HG03432 (cell line): ENCODE results near the gene LOXHD1.

Experiments used
- ATAC-seq: cut with Tn5 transposase; IDR thresholded peaks from one replicate; pipeline ENCODE4 v1.9.1; 2021; ENCODE audit warnings: mild to moderate bottlenecking, moderate library complexity; ENCODE audit not compliant: unreplicated experiment

LOXHD1 gene, protein sequence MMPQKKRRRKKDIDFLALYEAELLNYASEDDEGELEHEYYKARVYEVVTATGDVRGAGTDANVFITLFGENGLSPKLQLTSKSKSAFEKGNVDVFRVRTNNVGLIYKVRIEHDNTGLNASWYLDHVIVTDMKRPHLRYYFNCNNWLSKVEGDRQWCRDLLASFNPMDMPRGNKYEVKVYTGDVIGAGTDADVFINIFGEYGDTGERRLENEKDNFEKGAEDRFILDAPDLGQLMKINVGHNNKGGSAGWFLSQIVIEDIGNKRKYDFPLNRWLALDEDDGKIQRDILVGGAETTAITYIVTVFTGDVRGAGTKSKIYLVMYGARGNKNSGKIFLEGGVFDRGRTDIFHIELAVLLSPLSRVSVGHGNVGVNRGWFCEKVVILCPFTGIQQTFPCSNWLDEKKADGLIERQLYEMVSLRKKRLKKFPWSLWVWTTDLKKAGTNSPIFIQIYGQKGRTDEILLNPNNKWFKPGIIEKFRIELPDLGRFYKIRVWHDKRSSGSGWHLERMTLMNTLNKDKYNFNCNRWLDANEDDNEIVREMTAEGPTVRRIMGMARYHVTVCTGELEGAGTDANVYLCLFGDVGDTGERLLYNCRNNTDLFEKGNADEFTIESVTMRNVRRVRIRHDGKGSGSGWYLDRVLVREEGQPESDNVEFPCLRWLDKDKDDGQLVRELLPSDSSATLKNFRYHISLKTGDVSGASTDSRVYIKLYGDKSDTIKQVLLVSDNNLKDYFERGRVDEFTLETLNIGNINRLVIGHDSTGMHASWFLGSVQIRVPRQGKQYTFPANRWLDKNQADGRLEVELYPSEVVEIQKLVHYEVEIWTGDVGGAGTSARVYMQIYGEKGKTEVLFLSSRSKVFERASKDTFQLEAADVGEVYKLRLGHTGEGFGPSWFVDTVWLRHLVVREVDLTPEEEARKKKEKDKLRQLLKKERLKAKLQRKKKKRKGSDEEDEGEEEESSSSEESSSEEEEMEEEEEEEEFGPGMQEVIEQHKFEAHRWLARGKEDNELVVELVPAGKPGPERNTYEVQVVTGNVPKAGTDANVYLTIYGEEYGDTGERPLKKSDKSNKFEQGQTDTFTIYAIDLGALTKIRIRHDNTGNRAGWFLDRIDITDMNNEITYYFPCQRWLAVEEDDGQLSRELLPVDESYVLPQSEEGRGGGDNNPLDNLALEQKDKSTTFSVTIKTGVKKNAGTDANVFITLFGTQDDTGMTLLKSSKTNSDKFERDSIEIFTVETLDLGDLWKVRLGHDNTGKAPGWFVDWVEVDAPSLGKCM (N-terminal part only)

DNA sequence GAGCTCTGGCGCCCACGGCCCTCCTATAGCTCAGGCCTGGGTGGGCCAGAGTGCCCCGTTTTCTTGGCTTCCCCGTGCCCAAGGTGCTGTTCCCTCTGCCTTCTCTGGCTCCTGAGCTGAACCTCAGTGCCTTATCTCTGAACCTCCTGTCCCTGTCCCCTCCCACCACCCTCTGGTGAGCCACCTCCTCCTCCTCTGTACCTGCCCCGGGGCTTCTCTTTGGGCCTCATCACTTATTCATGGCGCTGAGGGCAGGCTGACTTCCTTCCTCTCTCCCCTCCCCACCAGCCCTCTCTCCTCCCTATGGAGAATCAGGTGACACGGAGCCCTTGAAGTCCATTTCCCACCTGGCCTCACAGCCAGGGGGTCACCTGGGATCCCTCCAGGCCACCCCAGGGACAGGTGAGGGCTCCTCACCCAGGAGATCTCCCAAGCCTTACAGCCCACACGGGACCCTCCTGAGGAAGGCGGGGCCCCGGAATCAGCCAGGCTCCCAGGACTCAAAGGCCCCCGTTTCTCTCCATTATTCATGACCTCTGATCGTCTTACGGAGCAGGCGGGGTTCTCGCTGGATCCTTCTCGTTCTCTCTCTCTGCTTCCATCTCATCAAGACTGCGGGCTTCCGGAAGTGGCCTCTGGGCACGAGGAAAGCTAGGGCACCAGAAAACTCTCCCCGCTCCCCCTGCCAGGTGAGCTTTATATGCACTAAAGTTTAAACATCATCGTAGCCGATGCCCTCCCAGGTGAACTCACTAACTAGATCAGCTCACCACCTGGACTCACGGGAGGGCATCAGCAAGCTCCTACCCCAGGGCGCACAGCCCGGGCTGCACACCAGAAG, at the start of gene LOXHD1:
TSS of gene LOXHD1 (minus strand) at position 106 of the 841 bp plus-strand sequence. CDS start 187 bp downstream, outside the sequence.
- ATAC-seq, result no peak

DNA sequence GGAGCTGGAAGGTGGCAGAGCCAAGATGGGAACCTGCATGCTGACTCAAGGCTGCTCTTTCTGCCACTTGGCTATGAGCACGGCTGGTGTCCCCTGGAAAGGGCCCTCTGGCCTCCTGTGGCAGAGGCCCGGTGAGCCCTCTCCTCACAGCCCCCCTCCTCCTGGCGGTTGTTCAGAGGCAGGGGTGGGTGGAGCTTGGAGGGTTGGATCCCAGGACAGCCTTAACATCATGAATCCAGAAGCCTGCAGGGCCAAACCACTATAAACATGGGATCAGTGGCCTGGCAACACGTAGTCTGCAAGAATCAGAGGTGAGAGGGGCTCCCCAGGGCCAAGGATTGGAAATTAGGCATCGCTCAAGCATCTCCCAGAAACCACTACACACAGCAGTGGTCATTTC, 48.5 kb upstream of the LOXHD1 start:
- ATAC-seq, result no peak

DNA sequence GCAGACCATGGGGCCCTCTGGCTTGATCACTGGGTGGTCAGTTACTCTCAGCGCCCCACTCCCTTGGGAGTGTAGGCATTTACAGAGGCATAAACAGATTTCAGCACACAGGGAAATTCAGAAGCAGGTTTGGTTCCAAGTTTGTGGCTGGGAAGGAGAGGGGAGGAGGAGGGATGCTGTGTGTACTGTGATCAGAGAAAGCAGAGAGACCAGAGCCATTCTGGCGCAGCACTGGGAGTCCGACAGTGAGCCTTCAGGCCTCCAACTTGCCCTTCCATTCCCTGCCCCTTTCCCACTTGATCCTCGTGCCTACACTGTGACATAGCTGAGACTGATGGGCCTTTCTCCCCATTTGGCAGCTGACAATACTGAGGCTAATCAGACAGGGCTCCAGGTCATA, 47.8 kb upstream of the LOXHD1 start:
- ATAC-seq, result no peak

DNA sequence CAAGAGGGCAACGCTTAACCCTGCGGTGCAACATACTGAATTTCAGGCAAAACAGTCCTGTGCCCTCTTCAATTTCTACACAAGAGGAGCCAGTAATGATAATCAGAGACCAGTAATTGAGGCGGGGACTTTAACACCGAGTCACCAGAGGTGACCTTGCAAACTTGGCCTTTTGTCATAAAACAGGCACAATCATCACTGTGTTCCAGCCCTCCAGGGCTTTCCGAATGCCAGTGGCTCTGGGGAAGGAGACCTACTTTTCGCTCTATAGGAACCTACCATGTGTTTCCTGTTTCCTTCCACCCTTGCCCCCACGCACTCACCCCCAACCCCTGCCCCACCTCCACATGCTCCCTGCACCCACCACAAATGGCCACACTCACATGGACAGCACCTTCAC, 47.2 kb upstream of the LOXHD1 start:
- no peak for ATAC-seq

DNA sequence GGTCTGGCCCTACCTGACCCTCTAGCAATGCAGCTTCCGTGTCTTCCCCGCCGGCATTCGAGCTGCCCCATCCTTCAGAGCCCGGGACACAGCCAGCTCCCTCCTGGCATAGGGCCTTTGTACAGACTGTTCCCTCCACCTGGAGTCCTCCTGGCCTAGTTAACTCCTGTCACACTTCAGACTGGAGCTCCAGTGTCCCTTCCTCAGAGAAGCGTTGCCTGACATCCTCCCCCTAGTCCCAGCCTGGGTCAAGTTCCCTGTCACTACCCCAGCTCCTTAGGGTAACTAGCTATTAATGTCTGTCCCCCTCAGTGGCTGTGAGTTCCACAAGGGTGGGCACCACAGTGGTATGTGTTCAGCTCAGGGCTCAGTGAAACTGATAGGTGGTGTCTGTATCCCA, 45.5 kb upstream of the LOXHD1 start:
- no peak for ATAC-seq

DNA sequence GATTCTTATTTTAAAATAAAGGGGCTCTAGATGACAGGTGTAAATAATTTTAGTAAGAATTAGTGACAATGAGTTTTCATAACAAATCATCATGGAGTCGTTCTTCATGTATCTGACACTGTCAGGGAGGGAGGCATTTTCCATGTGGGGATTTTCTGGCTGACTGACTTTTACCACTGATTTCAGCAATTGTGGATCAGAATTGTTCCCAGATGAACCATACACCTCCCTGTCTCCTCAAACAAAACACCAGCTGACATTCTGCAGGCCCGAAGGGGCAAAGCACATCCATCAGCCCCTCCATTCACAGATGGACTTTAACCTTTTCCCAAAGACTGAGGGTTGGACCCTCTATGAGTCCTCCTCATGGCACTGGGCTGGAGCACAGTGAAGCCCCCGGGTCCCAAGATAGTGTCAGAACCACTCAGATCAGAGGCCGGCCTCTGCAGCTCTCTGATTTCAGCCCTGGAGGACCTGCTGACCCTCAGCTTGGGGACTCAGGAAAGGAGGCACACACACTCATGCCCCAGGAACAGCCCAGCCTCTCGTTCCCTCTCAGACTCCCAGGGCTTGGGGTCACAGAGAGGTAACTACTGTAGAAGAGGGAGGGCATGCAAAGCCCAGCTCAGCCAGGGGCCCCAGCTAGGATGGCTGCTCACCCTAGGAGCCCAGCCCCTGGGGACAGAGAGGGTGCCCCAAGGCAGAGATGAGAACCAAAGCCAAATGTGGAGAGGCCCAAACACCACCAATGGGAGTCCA, 43.2 kb upstream of the LOXHD1 start:
- ATAC-seq, result no peak

DNA sequence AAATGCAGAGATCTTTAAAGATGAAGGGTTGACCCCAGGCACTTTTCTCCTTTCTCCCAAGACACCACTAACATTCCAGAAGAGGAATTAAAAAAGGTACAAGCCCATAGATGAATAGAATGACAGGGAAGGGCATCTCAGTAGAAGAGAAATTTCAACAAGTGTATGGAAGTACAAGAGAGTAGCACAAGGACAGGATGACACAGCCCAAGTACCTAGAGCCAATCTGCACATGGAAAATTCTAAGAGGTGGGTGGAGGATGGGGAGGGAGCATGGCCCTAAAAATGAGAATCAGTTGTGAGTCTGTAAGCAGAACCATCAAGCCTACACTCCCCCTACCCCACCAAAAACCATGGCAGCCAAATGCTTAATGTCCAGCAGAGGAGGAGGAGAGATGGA, 39.7 kb upstream of the LOXHD1 start:
- ATAC-seq, result no peak

DNA sequence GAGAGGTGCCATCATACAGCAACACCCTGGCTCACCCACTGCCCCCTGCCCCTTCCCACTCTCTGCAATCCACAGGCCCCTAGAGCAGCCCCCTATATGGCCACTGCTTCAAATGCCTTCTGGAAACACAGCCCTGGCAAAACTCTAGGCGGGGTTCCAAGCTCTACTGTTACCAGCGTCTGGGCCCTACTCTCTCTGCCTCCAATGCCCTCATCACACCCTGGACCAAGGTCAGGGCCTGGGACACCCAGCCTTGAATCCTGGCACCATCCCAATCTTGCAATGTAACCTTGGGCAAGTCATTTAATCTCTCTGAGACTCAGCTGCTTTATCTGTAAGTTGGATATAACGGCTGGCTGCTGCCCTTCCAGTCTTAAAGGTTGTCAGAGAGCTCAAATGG, 39.2 kb upstream of the LOXHD1 start:
- ATAC-seq, result no peak

DNA sequence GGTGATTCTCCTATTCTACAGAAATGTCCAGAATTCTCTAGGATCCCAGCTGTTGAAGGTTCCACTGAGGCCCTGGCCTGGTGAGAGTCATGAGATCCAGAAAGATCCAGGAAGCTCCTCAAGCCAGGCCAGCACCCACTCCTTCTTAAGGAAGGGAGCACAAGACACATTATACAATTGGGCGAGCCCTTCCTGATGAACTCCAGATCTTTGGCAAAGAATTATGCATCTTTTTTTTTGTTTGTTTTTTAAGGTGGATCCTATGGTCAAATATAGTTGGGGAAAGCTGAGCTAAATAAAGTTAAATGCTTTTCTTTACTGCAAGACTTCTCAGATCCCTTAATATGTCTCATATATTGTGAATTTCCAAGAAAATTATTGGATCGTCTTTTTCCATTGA, 37.0 kb upstream of the LOXHD1 start:
- ATAC-seq, result no peak

DNA sequence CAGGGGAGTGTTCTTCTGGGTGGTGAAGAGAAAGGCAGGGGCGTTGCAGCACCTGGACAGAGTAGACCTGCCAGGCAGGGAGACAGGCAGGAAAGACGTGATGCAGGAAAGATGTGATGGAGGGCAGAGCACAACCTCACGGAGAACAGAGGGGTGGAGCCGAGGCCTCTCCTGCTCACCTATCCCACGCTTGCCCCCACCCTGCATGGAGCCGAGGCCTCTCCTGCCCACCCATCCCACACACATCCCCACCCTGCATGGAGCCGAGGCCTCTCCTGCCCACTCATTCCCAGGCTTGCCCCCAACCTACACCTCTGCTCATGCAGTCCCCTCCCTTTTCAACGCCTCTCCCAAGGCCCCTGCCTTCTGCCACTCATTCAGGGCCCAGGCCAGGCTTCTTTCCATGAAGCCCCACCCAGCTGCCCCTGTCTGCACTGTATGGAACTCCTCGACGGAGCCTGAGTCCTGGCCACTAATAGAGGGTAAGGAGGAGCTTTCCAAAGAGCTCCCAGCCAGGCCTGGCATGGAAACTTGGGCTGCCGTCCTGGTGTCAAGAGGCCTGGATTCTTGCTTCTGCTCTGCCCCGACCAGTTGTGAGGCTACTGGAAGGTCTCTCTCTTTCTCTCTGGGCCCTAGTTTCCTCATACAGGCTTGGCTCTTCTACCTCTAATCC, 32.0 kb upstream of the LOXHD1 start:
- ATAC-seq, result no peak

DNA sequence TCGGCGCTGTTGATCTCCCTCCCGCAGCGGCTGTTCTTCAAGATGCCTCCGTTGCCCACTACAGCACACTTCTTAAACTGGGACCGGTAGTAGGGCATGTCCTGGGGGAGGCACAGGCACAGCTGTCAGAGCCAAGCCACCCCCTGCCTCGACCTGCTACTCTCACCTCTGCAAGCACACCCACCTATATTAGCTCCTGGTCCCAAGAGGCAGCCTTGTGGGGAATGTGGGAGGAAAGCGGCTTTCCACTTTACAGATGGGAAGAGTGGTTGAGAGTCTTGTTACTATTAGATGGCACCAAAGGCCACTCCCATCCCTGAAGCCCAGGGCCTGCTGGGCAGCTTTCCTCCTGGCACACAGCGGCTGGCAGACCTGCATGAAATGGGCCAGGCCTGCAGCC, 29.2 kb upstream of the LOXHD1 start:
- no peak for ATAC-seq

DNA sequence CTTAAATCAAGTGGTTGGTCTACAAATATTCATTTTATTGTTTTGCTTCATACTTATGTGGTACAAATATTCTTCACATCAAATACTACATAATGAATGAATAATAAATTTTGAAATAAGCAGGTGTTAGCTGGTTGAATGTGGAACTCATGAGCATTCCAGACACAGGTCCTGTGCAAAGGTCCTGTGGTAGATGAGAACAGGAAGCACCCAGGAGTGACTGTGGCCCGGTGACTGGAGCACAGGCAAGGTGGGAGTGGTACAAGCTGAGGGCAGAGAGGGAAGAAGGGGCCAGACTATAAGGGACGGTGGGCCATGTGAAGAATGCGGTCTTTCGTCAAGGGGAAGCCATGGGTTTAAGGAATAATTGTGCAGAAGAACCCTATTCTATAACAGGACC, 26.2 kb upstream of the LOXHD1 start:
- no peak for ATAC-seq

DNA sequence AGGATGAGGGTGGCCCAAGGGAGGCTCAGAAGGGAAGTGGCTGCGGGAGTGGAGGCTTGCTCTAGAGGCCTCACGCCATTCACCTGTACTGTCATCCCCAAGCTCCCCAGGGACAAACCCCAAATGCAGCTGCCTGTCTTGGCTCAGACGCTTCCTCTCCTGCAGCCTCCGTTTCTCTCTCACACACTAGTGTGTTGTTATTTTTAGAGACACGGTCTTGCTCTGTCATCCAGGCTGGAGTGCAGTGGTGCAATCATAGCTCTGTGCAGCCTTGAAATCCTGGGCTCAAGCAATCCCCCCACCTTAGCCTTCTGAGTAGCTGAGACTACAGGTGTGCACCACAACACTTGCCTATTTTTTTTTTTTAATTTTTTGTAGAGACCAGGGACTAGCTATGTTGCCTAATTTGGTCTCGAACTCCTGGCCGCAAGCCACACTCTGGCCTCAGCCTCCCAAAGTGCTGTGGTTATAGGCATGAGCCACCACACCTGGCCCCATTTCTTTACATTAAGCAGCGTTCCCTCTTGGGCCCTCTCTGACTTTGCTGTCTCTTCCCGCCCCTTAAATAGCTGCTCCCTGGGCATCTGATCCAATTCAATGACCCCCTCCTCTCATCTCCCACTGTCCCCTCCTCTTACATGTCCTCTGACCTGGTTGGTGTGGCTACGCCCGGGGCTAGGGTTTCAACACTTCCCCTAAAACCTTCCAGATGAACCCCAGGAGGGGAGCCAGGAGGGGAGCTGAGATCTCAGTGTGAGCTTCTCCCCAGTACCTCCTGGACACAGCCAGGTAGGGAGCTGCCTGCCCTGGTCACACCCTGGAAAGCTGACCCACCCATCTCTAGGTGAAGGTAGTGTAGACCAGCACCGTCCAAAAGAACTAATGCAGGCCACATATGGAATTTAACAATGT, 24.0 kb upstream of the LOXHD1 start:
- ATAC-seq, result no peak

DNA sequence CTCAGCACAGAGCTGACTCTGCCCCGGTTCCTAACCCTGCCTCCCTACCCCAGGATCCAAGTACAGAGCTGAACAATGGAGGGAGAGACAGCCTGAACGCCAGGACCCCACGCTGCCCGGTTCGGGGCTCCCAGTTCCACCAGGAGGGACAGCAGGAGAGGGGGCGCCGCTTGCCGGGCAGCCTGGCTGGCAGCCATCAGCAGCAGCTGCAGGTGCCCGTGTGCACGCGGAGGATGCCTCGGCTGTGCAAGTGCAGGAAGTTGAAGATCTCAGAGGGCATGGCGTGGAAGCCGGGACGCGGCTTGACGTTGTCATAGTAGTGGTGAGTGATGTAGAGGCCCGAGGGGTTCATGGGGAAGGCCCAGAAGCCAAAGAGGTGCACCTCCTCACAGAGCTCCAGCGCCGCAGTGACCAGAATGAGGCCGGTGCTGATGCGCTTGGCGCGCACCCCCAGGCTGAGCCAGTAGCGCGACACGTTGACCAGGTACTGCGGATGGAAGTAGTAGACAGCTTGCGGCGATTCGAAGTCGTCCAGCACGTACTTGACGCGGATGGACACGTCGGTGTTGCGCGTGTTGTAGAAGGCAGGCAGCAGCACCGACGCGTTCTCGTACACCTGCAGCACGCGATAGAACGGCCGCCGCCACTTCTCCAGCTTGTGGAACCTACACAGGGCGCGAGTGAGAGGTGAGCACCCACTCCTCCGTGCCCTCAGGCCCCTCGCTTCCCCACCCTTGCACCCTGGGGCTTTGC, 23.0 kb upstream of the LOXHD1 start:
- ATAC-seq, result no peak

DNA sequence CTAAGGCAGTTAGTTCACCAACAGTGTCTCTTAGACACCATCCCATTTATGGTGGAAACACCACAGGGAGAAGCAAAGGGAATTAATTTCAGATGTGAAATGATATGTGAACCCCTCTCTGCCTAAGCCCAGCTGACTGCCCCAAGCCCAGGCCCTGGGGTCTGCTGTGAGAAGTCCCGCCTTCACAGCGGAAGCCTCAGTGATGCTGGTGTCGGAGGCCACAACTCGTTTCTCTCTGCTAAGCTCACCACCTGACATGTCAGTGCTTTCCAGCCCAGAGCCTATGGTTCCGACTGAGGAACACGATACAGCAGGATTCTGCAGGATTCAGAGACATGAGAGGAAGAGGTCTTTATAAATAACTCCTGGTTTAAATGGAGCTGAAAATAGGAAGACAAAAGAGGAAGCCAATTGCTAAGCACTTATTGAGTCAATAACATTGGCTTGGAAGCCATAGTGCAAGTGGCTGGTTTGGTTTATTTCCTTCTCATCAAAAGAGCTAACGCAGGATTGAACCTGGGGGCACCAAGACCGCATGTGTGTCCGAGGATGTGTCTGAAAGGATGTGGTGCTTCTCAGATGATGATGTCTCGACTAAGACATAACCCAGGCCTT, 21.9 kb upstream of the LOXHD1 start:
- no peak for ATAC-seq

DNA sequence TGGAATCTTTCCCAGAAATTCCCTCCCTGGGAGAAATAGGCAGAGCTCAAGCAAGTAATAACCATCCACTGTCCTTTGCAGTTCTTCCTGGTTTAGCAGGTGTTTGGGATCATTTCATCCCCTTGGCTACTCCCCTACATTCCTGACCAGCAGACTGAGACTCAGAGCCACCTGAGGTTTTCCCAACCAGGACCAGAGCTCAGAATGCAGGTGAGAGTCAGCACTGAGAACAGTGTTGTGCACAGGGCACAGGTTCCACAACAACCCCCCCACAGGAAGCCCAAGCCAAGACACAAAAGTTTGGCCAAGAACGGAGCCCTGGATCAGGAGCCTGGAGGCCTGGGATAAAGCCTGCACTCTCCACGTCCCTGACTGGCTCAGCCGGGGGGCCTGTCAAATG, 21.0 kb upstream of the LOXHD1 start:
- ATAC-seq, result no peak

DNA sequence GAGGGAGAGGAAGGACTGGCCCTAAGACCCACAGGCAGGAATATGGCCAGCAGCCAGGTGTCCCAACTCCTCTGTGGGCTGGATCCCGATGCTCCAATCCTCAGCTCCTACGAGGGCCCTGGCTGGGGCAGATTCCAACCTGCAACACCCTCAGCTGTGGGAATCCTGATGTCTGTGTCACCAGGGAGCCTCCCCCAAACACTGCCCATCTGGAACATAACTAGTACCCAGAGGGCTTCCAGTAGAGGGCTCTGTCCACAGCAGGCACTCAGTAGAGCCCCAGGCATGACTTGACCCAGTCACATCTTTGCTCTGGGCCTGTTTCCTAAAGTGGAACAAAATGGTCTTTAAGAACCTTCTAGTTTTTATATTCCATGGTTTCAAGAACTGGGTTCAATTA, 20.6 kb upstream of the LOXHD1 start:
- no peak for ATAC-seq
